Activated T-cell treated with anti-CD3 and anti-CD28 coated beads for 24 hours (primary cell): ENCODE data around the gene TSPAN32.

ENCODE experiments used
- DNase-seq: peaks from one replicate; pipeline ENCODE4 v3.0.0-alpha.2; 2020; ENCODE audit warnings: low read depth

TSPAN32 gene

GRCh38 chr11:2304506-2305139, 2.8 kb downstream of the TSPAN32 start:
- no peak for DNase-seq

- peak; percentile 70 for DNase-seq
Measured at GRCh38 chr11:2305140-2305778, 3.4 kb downstream of the TSPAN32 start.

GRCh38 chr11:2305788-2306451, 4.1 kb downstream of the TSPAN32 start:
- no peak for DNase-seq

- DNase-seq = no peak
Measured at GRCh38 chr11:2306452-2306823, 4.6 kb downstream of the TSPAN32 start.

GRCh38 chr11:2306877-2307500, 5.2 kb downstream of the TSPAN32 start:
- no peak for DNase-seq

GRCh38 chr11:2307501-2308331, 5.9 kb downstream of the TSPAN32 start:
- DNase-seq = no peak

GRCh38 chr11:2308713-2309112, 6.9 kb downstream of the TSPAN32 start:
- DNase-seq = no peak

GRCh38 chr11:2309251-2310072, 7.6 kb downstream of the TSPAN32 start:
- no peak for DNase-seq

- DNase-seq = no peak
Measured at GRCh38 chr11:2310073-2310785, 8.4 kb downstream of the TSPAN32 start.

- DNase-seq = no peak
Measured at GRCh38 chr11:2310786-2311352, 9.1 kb downstream of the TSPAN32 start.

GRCh38 chr11:2311353-2312133, 9.7 kb downstream of the TSPAN32 start:
- no peak for DNase-seq

GRCh38 chr11:2312232-2313042, 10.6 kb downstream of the TSPAN32 start:
- no peak for DNase-seq

GRCh38 chr11:2313051-2313951, 11.5 kb downstream of the TSPAN32 start:
- DNase-seq = no peak

GRCh38 chr11:2314136-2314524, 12.3 kb downstream of the TSPAN32 start:
- DNase-seq = no peak

GRCh38 chr11:2314525-2315394, 12.9 kb downstream of the TSPAN32 start:
- no peak for DNase-seq

- DNase-seq = no peak
Measured at GRCh38 chr11:2315395-2316168, 13.8 kb downstream of the TSPAN32 start.
